Choroid plexus epithelial cell (primary cell): ENCODE data around the gene PUS7L.
A peak's percentile ranks its signal among the peaks of the same experiment; 100 is the strongest.
"Not testable (repeated sequence)": the region's sequence is repeated elsewhere in the genome, so short reads cannot be mapped to it uniquely, and the experiment has no call there.

Experiments
- DNase-seq: peaks from one replicate; pipeline ENCODE4 v3.0.0-alpha.2; 2010; ENCODE audit warnings: low read depth
- H3K4me3 ChIP-seq: 2 replicates; pipeline ENCODE4 v1.5.1; 2011; ENCODE audit warnings: low read depth, mild to moderate bottlenecking, control low read depth, low read length, moderate library complexity
- TF ChIP-seq, protein P1 (sequence below): conservative IDR thresholded peaks from 2 replicates; pipeline ENCODE4 v1.5.1; 2011; ENCODE audit warnings: low read depth, mild to moderate bottlenecking, control low read depth, inconsistent platforms, low read length, moderate library complexity

Gene PUS7L

DNA sequence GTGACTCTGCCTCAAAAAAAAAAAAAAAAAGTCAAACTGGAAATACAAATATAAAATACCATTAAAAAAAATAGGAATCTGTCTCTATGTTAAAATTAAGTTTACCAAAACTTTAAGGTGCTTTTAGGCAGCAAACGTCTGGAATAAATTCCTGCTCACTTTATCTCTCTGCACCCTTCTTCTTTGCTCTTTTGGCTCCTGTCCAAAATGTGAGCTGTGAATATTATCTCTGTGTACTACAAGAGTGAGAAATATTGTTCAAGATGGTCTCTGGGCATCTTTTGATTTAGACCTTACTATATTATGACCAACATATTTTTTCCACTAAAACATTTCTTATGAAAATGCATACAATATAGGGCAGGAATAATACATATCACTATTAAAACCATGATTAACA is 63.7 kb downstream of the PUS7L start:
- TF ChIP-seq, protein P1, sequence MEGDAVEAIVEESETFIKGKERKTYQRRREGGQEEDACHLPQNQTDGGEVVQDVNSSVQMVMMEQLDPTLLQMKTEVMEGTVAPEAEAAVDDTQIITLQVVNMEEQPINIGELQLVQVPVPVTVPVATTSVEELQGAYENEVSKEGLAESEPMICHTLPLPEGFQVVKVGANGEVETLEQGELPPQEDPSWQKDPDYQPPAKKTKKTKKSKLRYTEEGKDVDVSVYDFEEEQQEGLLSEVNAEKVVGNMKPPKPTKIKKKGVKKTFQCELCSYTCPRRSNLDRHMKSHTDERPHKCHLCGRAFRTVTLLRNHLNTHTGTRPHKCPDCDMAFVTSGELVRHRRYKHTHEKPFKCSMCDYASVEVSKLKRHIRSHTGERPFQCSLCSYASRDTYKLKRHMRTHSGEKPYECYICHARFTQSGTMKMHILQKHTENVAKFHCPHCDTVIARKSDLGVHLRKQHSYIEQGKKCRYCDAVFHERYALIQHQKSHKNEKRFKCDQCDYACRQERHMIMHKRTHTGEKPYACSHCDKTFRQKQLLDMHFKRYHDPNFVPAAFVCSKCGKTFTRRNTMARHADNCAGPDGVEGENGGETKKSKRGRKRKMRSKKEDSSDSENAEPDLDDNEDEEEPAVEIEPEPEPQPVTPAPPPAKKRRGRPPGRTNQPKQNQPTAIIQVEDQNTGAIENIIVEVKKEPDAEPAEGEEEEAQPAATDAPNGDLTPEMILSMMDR, result no peak
- H3K4me3 ChIP-seq, result no peak overlapping the region
- DNase-seq, result peak; percentile 5

DNA sequence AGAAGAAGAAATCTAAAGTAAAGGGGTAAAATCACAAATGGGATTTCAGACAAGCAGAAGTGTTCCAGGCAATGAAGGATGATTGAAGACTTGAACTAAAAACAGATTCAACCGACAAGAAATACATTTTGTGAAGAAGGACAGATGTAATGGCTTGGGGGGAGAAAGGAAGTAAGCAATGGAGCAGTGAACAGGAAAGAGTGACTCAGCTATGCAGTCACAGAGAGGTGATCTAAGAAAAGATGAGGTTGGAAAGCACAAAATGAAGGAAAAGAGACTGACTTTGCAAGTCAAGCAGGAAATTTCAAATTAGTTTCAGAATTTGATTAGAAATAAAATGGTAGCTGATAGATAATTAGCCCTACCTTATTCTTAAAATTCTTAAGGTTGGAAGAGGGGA is 66.5 kb downstream of the PUS7L start:
- TF ChIP-seq, protein P1, result no peak
- peak; percentile 65 for DNase-seq

DNA sequence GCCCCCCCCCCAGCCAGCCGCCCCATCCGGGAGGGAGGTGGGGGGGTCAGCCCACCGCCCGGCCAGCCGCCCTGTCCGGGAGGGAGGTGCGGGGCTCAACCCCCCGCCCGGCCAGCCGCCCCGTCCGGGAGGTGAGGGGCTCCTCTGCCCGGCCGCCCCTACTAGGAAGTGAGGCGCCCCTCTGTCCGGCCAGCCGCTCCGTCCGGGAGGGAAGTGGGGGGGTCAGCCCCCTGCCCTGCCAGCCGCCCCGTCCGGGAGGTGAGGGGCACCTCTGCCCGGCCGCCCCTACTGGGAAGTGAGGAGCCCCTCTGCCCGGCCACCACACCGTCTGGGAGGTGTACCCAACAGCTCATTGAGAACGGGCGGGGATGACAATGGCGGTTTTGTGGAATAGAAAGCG is 73.1 kb downstream of the PUS7L start:
- not testable (repeated sequence) for DNase-seq, H3K4me3 ChIP-seq

More for the DNA sequence above, 66.5 kb downstream of the PUS7L start:
- no peak overlapping the region for H3K4me3 ChIP-seq

DNA sequence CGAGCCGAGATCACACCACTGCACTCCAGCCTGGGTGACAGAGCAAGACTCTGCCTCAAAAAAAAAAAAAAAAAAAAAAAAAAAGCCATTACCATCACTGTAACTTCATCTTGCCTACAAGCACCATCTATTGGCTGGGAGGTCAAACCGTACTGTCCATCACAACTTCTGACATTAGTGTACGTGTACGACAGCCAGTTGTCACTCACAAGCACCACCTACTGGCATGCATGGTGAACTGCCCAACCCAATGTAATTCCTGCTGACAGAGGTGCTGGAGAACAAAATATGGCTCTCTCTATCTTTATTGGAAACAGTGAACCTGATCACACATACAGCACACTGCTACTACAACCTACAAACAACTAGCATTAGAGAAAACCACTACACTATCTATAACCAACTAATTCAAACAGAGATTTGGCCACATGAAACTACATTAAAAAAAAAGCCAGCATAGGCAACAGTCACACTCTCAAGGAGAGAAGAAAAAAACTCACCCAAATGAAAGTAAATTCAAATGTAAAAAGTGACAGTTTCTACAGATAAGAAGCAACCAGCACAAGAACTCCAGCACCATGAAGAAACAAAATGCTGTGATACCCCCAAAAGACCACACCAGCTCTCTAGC is 82.3 kb downstream of the PUS7L start:
- TF ChIP-seq, protein P1, result peak; percentile 79
- H3K4me3 ChIP-seq, result no peak overlapping the region
- DNase-seq, result peak; percentile 42

DNA sequence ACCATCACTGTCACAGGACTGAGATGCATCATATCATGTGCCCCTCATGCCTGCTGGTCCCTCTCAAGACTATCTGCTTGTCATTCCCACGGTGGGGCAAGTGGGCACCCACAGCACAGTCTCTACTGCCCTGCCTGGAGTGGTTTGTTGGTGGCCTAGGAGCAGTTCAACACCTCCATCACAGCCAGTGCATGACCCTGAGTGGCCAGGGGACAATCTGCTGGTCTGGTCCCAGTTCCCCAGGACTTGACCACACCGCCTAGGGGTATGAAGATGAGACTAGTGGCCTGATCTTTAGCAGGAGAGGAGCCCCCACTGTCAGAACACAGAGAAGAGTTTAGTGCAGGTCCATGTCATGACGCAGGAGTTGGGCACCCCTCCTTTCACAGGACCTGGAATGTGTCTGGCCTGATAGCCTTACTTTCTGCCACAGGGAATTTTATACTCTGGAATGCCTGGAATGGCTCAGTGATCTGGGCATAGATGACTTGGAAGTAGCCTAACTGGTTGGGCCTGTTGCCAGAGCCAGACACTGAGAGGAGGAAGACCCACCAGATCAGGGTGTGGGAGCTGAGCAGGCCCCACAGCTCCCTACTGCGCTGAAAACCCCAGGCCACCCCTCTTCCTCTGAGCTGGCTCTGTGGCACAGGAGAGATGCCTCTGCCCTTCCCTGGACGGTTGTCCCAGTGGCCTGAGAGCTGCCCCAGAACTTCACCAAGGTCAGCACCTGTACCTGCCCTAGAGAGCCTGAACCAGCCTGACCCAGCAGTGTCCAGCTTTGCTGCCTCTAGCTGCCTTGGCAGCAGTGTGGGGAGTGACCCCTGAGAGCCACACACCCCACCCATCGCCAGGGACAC is 83.3 kb downstream of the PUS7L start:
- TF ChIP-seq, protein P1, result no peak

DNA sequence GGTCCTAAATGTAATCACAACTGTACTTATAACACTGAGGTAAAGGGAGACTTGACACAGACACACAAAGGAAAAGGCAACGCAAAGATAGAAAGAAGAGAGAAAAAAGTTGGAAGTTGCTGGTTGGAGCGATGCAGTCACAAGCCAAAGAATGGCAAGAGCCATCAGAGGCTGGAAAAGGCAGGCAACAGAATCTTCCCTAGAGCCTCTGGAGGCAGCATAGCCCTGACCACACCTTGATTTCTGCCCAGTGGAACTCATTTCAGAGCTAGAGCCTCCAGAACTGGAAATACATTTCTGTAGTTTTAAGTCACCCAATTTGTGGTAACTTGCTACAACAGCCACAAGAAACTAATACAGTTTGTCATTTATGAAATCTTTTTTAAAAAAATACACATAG is 89.2 kb downstream of the PUS7L start:
- TF ChIP-seq, protein P1, result no peak
- H3K4me3 ChIP-seq, result no peak overlapping the region
- DNase-seq, result no peak

More for the DNA sequence above, 83.3 kb downstream of the PUS7L start:
- no peak for DNase-seq
- H3K4me3 ChIP-seq, result no peak overlapping the region
